Measurements from ENCODE around the gene F3.
"Not testable (repeated sequence)": the region's sequence is repeated elsewhere in the genome, so short reads cannot be mapped to it uniquely, and the experiment has no call there.

F3 gene

GRCh38 chr1:94541246-94542087 lies at the start of gene F3:
TSS of gene F3 (minus strand) at chr1:94541759. CDS start at chr1:94541636, 123 bp downstream.
- DNase-seq (ENCODE audit: low read depth in 1 of 2, low spot score in 1 of 2), result peak; percentile 39 to 69

- no peak for DNase-seq (ENCODE audit: low read depth in 1 of 2, low spot score in 1 of 2)
These were observed 48.9 kb upstream of the F3 start for GRCh38 chr1:94590203-94591137.

GRCh38 chr1:94589728-94590127 lies 48.2 kb upstream of the F3 start:
- no peak for DNase-seq (ENCODE audit: low read depth in 1 of 2, low spot score in 1 of 2)

GRCh38 chr1:94582565-94582964 lies 41.0 kb upstream of the F3 start:
- no peak for DNase-seq (ENCODE audit: low read depth in 1 of 2, low spot score in 1 of 2)

GRCh38 chr1:94580367-94581115 lies 39.0 kb upstream of the F3 start:
- DNase-seq (ENCODE audit: low read depth in 1 of 2, low spot score in 1 of 2), result no peak

GRCh38 chr1:94579876-94580294 lies 38.3 kb upstream of the F3 start:
- DNase-seq (ENCODE audit: low read depth in 1 of 2, low spot score in 1 of 2), result no peak

GRCh38 chr1:94578856-94579255 lies 37.3 kb upstream of the F3 start:
- DNase-seq (ENCODE audit: low read depth in 1 of 2, low spot score in 1 of 2), result no peak

- not testable (repeated sequence) for DNase-seq (ENCODE audit: low read depth in 1 of 2, low spot score in 1 of 2)
These were observed 32.4 kb upstream of the F3 start for GRCh38 chr1:94573917-94574316.

GRCh38 chr1:94572780-94573179 lies 31.2 kb upstream of the F3 start:
- no peak for DNase-seq (ENCODE audit: low read depth in 1 of 2, low spot score in 1 of 2)

GRCh38 chr1:94570965-94571364 lies 29.4 kb upstream of the F3 start:
- not testable (repeated sequence) for DNase-seq (ENCODE audit: low read depth in 1 of 2, low spot score in 1 of 2)

- not testable (repeated sequence) for DNase-seq (ENCODE audit: low read depth in 1 of 2, low spot score in 1 of 2)
These were observed 27.2 kb upstream of the F3 start for GRCh38 chr1:94568806-94569205.

- DNase-seq (ENCODE audit: low read depth in 1 of 2, low spot score in 1 of 2), result not testable (repeated sequence)
These were observed 26.5 kb upstream of the F3 start for GRCh38 chr1:94567975-94568607.

- not testable (repeated sequence) for DNase-seq (ENCODE audit: low read depth in 1 of 2, low spot score in 1 of 2)
These were observed 24.9 kb upstream of the F3 start for GRCh38 chr1:94566436-94566835.

- DNase-seq (ENCODE audit: low read depth in 1 of 2, low spot score in 1 of 2), result no peak
These were observed 24.3 kb upstream of the F3 start for GRCh38 chr1:94565901-94566300.

GRCh38 chr1:94562519-94563260 lies 21.1 kb upstream of the F3 start:
- no peak for DNase-seq (ENCODE audit: low read depth in 1 of 2, low spot score in 1 of 2)

- no peak for DNase-seq (ENCODE audit: low read depth in 1 of 2, low spot score in 1 of 2)
These were observed 18.8 kb upstream of the F3 start for GRCh38 chr1:94560333-94560732.

GRCh38 chr1:94559921-94560320 lies 18.4 kb upstream of the F3 start:
- DNase-seq (ENCODE audit: low read depth in 1 of 2, low spot score in 1 of 2), result no peak

GRCh38 chr1:94555091-94555490 lies 13.5 kb upstream of the F3 start:
- DNase-seq (ENCODE audit: low read depth in 1 of 2, low spot score in 1 of 2), result no peak

- no peak for DNase-seq (ENCODE audit: low read depth in 1 of 2, low spot score in 1 of 2)
These were observed 13.0 kb upstream of the F3 start for GRCh38 chr1:94554580-94554979.

GRCh38 chr1:94553931-94554330 lies 12.4 kb upstream of the F3 start:
- no peak for DNase-seq (ENCODE audit: low read depth in 1 of 2, low spot score in 1 of 2)
